Measurements from ENCODE around the gene MITD1.

Gene MITD1

GRCh38 chr2:99181624-99182000 lies 754 bp upstream of the MITD1 start:
- no peak for TF ChIP-seq CTCF (conservative IDR thresholded peaks at IDR 0.05; ENCODE audit: control insufficient read depth, insufficient read depth, low read depth, low read length)
- peak; percentile 14 for DNase-seq (ENCODE audit: low read depth)
- peak overlapping the region; percentile 99 for H3K4me3 ChIP-seq (ENCODE audit: control insufficient read depth, low read depth, low read length)

- H3K4me3 ChIP-seq (ENCODE audit: control insufficient read depth, low read depth, low read length), result no peak overlapping the region
- no peak for TF ChIP-seq CTCF (conservative IDR thresholded peaks at IDR 0.05; ENCODE audit: control insufficient read depth, insufficient read depth, low read depth, low read length)
- no peak for DNase-seq (ENCODE audit: low read depth)
These were observed 9.3 kb downstream of the MITD1 start for GRCh38 chr2:99171377-99172140.

GRCh38 chr2:99169534-99169933 lies 11.3 kb downstream of the MITD1 start:
- no peak for TF ChIP-seq CTCF (conservative IDR thresholded peaks at IDR 0.05; ENCODE audit: control insufficient read depth, insufficient read depth, low read depth, low read length)
- DNase-seq (ENCODE audit: low read depth), result no peak
- no peak overlapping the region for H3K4me3 ChIP-seq (ENCODE audit: control insufficient read depth, low read depth, low read length)

GRCh38 chr2:99166218-99166617 lies 14.6 kb downstream of the MITD1 start:
- no peak for TF ChIP-seq CTCF (conservative IDR thresholded peaks at IDR 0.05; ENCODE audit: control insufficient read depth, insufficient read depth, low read depth, low read length)
- no peak overlapping the region for H3K4me3 ChIP-seq (ENCODE audit: control insufficient read depth, low read depth, low read length)
- no peak for DNase-seq (ENCODE audit: low read depth)

- no peak overlapping the region for H3K4me3 ChIP-seq (ENCODE audit: control insufficient read depth, low read depth, low read length)
- no peak for DNase-seq (ENCODE audit: low read depth)
- TF ChIP-seq CTCF (conservative IDR thresholded peaks at IDR 0.05; ENCODE audit: control insufficient read depth, insufficient read depth, low read depth, low read length), result no peak
These were observed 21.3 kb downstream of the MITD1 start for GRCh38 chr2:99159594-99159993.

- H3K4me3 ChIP-seq (ENCODE audit: control insufficient read depth, low read depth, low read length), result no peak overlapping the region
- DNase-seq (ENCODE audit: low read depth), result no peak
- no peak for TF ChIP-seq CTCF (conservative IDR thresholded peaks at IDR 0.05; ENCODE audit: control insufficient read depth, insufficient read depth, low read depth, low read length)
These were observed 22.3 kb downstream of the MITD1 start for GRCh38 chr2:99158599-99158998.
